K562 (cell line): ENCODE measurements around the gene CLEC4A.

Source experiments
- CTCF ChIP-seq, 3 experiments: IDR thresholded peaks in 2 of 3; conservative IDR thresholded peaks in 1 of 3; 2 replicates each; pipeline ENCODE4 v1.5.1; 2011 to 2012; ENCODE audit warnings: low read length in 3 of 3, mild to moderate bottlenecking in 3 of 3, control low read depth in 2 of 3, improper control_type of control experiment in 1 of 3, inconsistent platforms in 1 of 3, low read depth in 1 of 3, mixed read lengths in 1 of 3, moderate library complexity in 1 of 3; ENCODE audit not compliant: insufficient read depth in 2 of 3
- EP300 ChIP-seq: IDR thresholded peaks from 2 replicates; pipeline ENCODE4 v1.6.1; 2012; ENCODE audit warnings: low read length, improper control_type of control experiment
- POLR2A ChIP-seq: fragments of 450-650 bp; conservative IDR thresholded peaks from 2 replicates; pipeline ENCODE4 v1.6.1; 2016
- SMARCC2 ChIP-seq: fragments of 450-650 bp; IDR thresholded peaks from 2 replicates; pipeline ENCODE4 v1.6.1; 2017; ENCODE audit warnings: antibody characterized with exemption, moderate library complexity, mild to moderate bottlenecking, low read depth

GRCh38 chr12:8089716-8090115 is 33.7 kb upstream of the CLEC4A start:
- TF ChIP-seq POLR2A (no peak), EP300 (no peak), SMARCC2 (no peak), CTCF (IDR thresholded peaks at IDR 0.05 in 2 of 3, conservative IDR thresholded peaks at IDR 0.05 in 1 of 3; ENCODE audit: insufficient read depth in 2 of 3, low read depth in 1 of 3, low read length in 3 of 3) (no peak)
